Measurements from ENCODE around the gene XRCC2. TPM values are rescaled to one million over a fixed set of nuclear protein-coding genes. Genes with fewer than 3 reads are reported as not detected.

Gene XRCC2
- total RNA-seq, 2 experiments from 2014 or later = 40.0 to 40.1 TPM

DNA sequence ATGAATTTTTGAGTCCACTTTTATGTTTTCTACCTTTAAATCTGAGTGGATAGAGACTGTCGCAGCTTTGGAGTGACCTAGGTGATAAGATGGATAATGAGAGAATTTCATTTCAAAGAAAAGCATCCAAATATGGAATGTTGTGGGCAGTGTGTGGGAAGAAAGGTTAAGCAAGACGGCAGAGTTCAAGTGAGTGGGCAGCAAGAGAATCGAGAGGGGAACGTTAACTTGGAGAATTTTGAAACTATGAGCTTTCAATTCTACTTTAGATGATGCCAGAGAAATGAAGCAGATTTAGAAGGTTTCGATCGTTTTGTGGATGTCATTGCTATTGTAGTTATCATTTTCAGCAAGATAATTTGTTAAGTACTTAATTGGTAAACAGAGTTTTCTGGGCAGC lies 73.0 kb downstream of the XRCC2 start:
- no peak for DNase-seq (ENCODE audit: low spot score)
- BruUV-seq (replicated peaks) = no TSS peak
- H3K4me1 ChIP-seq (ENCODE audit: insufficient read depth, low read length, poor library complexity, severe bottlenecking) = no peaks in the 10 kb centered on the region
- ChIA-PET CTCF (ENCODE audit: unreplicated experiment) (no interaction called here), POLR2A (interaction anchor here (0.6 kb wide), 1 partner anchor 138 kb away, joined by 4 read pairs; no protein-coding TSS in a partner anchor)
- H3K4me2 ChIP-seq (ENCODE audit: low read length) = no peak overlapping the region
- no peak overlapping the region for H2AFZ ChIP-seq (ENCODE audit: low read length)
- no peaks in the 10 kb centered on the region for H3K36me3 ChIP-seq (ENCODE audit: insufficient read depth, low read length)
- no peaks in the 10 kb centered on the region for H3K9me3 ChIP-seq (ENCODE audit: low read length)
- H3K79me2 ChIP-seq (ENCODE audit: insufficient read depth, low read depth, low read length) = no peaks in the 10 kb centered on the region
- no peaks in the 10 kb centered on the region for H4K20me1 ChIP-seq (ENCODE audit: insufficient read depth, low read length)
- H3K27ac ChIP-seq (ENCODE audit: low read depth, low read length, poor library complexity, severe bottlenecking) = no peak overlapping the region
- H3K9me2 ChIP-seq (ENCODE audit: insufficient read depth, low read length) = no peaks in the 10 kb centered on the region
- intact Hi-C loops (cut with micrococcal nuclease; ENCODE audit: unreplicated experiment) = no loop called here
- no peak overlapping the region for H3K4me3 ChIP-seq (ENCODE audit: low read depth, low read length, poor library complexity, severe bottlenecking)
- no peak for TF ChIP-seq EZH2phosphoT487 (IDR thresholded peaks at IDR 0.05; ENCODE audit: borderline replicate concordance, low read depth, low read length)
- TF ChIP-seq, protein P1, sequence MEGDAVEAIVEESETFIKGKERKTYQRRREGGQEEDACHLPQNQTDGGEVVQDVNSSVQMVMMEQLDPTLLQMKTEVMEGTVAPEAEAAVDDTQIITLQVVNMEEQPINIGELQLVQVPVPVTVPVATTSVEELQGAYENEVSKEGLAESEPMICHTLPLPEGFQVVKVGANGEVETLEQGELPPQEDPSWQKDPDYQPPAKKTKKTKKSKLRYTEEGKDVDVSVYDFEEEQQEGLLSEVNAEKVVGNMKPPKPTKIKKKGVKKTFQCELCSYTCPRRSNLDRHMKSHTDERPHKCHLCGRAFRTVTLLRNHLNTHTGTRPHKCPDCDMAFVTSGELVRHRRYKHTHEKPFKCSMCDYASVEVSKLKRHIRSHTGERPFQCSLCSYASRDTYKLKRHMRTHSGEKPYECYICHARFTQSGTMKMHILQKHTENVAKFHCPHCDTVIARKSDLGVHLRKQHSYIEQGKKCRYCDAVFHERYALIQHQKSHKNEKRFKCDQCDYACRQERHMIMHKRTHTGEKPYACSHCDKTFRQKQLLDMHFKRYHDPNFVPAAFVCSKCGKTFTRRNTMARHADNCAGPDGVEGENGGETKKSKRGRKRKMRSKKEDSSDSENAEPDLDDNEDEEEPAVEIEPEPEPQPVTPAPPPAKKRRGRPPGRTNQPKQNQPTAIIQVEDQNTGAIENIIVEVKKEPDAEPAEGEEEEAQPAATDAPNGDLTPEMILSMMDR (conservative IDR thresholded peaks at IDR 0.05; ENCODE audit: low read length) = no peak

DNA sequence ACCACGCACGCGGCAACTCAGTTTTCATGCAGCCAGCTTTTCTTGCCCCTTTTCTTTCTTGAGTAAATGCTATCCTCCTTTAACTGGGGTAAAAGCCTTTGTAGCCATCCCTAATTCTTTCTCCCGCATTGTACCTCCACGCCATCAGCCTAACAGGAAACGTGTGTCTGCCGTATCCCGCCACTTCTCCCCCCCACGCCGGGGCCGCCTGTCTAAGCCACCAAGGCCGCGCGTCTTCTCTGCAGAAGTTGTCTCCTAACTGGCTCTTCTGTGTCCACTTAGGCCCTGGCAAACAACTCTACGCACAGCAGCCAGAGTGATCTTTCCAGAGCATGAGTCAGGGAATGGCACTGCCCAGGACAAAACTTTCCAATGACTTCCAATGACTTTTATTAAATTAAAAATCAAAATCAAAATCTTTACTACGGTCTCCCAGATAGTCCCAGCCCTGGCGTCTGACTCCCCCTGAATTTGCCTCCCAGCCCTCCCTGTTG lies 74.6 kb downstream of the XRCC2 start:
- DNase-seq (ENCODE audit: low spot score) = no peak
- CTCF ChIA-PET (ENCODE audit: unreplicated experiment) = no interaction called here
- Histone ChIP-seq H3K79me2 (ENCODE audit: insufficient read depth, low read depth, low read length) (no peaks in the 10 kb centered on the region), H3K9me3 (ENCODE audit: low read length) (no peaks in the 10 kb centered on the region), H2AFZ (ENCODE audit: low read length) (no peak overlapping the region), H3K4me3 (ENCODE audit: low read depth, low read length, poor library complexity, severe bottlenecking) (no peak overlapping the region), H3K4me1 (ENCODE audit: insufficient read depth, low read length, poor library complexity, severe bottlenecking) (no peaks in the 10 kb centered on the region), H3K36me3 (ENCODE audit: insufficient read depth, low read length) (no peaks in the 10 kb centered on the region), H3K4me2 (ENCODE audit: low read length) (no peak overlapping the region), H3K27ac (ENCODE audit: low read depth, low read length, poor library complexity, severe bottlenecking) (no peak overlapping the region), H4K20me1 (ENCODE audit: insufficient read depth, low read length) (no peaks in the 10 kb centered on the region), H3K9me2 (ENCODE audit: insufficient read depth, low read length) (no peaks in the 10 kb centered on the region)
- intact Hi-C loops (cut with micrococcal nuclease; ENCODE audit: unreplicated experiment) = no loop called here
- no TSS peak for BruUV-seq (replicated peaks)
- POLR2A ChIA-PET = no interaction called here
- TF ChIP-seq, protein P1 (conservative IDR thresholded peaks at IDR 0.05; ENCODE audit: low read length) = no peak
- TF ChIP-seq EZH2phosphoT487 (IDR thresholded peaks at IDR 0.05; ENCODE audit: borderline replicate concordance, low read depth, low read length) = no peak

DNA sequence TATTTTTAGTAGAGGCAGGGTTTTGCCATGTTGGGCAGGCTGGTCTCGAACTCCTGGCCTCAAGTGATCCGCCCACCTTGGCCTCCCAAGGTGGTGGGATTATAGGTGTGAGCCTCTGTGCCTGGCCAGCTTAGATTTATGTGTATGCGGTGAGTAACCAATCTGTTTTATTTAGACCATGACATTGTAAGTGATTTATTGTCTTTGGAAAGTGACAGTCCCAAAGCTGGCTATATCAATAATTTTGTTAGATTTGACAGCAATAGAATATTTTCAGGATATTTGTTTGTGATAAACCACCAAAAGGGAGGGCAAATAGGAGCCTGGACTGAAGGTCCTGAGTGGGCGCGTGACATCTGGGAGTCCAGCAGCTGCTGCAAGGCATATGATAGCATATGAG lies 75.7 kb downstream of the XRCC2 start:
- Histone ChIP-seq H3K4me3 (ENCODE audit: low read depth, low read length, poor library complexity, severe bottlenecking) (no peak overlapping the region), H3K79me2 (ENCODE audit: insufficient read depth, low read depth, low read length) (no peaks in the 10 kb centered on the region), H3K4me1 (ENCODE audit: insufficient read depth, low read length, poor library complexity, severe bottlenecking) (no peaks in the 10 kb centered on the region), H3K36me3 (ENCODE audit: insufficient read depth, low read length) (no peaks in the 10 kb centered on the region), H4K20me1 (ENCODE audit: insufficient read depth, low read length) (no peaks in the 10 kb centered on the region), H3K27ac (ENCODE audit: low read depth, low read length, poor library complexity, severe bottlenecking) (no peak overlapping the region), H3K9me2 (ENCODE audit: insufficient read depth, low read length) (no peaks in the 10 kb centered on the region), H2AFZ (ENCODE audit: low read length) (no peak overlapping the region), H3K4me2 (ENCODE audit: low read length) (no peak overlapping the region), H3K9me3 (ENCODE audit: low read length) (no peaks in the 10 kb centered on the region)
- ChIA-PET POLR2A (interaction anchor here (0.6 to 1.1 kb wide), 2 partner anchors 10 to 55 kb away, joined by 3 to 4 read pairs; no protein-coding TSS in a partner anchor), CTCF (ENCODE audit: unreplicated experiment) (no interaction called here)
- TF ChIP-seq, protein P1 (conservative IDR thresholded peaks at IDR 0.05; ENCODE audit: low read length) = no peak
- no peak for TF ChIP-seq EZH2phosphoT487 (IDR thresholded peaks at IDR 0.05; ENCODE audit: borderline replicate concordance, low read depth, low read length)
- no TSS peak for BruUV-seq (replicated peaks)
- no peak for DNase-seq (ENCODE audit: low spot score)
- intact Hi-C loops (cut with micrococcal nuclease; ENCODE audit: unreplicated experiment) = no loop called here

All from OCI-LY7 (cell line).